Muscle of leg (tissue), 9 donors: ENCODE data around the gene PRSS22. TPM values are rescaled to one million over a fixed set of nuclear protein-coding genes. Genes with fewer than 3 reads are reported as not detected.

Experiments
- polyA plus RNA-seq, 8 donors: library from polyadenylated mRNA; unstranded; fragments of 120-200 nt; gene quantifications; one replicate each; pipeline versions ENCODE4 v1.2.1 to v1.2.3, GENCODE V29; 2013; ENCODE audit warnings: inconsistent platforms in 1 of 8, low replicate concordance in 1 of 8; ENCODE audit not compliant: insufficient read length in 8 of 8, insufficient read depth in 1 of 8
- total RNA-seq: library from RNA; stranded (reverse); fragments of 120-200 nt; gene quantifications from one replicate; pipeline ENCODE4 v1.2.4, GENCODE V29; 2013

Gene PRSS22
- total and polyA plus RNA-seq, 9 donors: 0.94 TPM; not detected in 7

Other genes with a start within 250 kb of the PRSS22 start
- gene KCTD5, start 175.6 kb downstream of the PRSS22 start, total RNA-seq: 15.6 TPM
- gene KCTD5, start 175.6 kb downstream of the PRSS22 start, polyA plus RNA-seq: 10 to 100 TPM; 20.7 to 27.1 (median 23.2) TPM
- 0.75 TPM for gene PRSS27, start 137.9 kb downstream of the PRSS22 start, total RNA-seq
- 1 to 10 TPM in 7 of 8 donors, under 1 TPM in 1; 0.92 to 1.8 (median 1.6) TPM for gene PRSS27, start 137.9 kb downstream of the PRSS22 start, polyA plus RNA-seq
- gene SRRM2, start 105.5 kb downstream of the PRSS22 start, total RNA-seq: 103 TPM
- 100 to 1,000 TPM; 377 to 610 (median 519) TPM for gene SRRM2, start 105.5 kb downstream of the PRSS22 start, polyA plus RNA-seq
- 218 TPM for gene ELOB, start 80.9 kb downstream of the PRSS22 start, total RNA-seq
- gene ELOB, start 80.9 kb downstream of the PRSS22 start, polyA plus RNA-seq: 100 to 1,000 TPM; 162 to 228 (median 189) TPM
- gene PRSS33, start 70.6 kb downstream of the PRSS22 start, total RNA-seq: not detected
- gene PRSS33, start 70.6 kb downstream of the PRSS22 start, polyA plus RNA-seq: not detected
- not detected for gene PRSS41, start 59.7 kb downstream of the PRSS22 start, total RNA-seq
- not detected for gene PRSS41, start 59.7 kb downstream of the PRSS22 start, polyA plus RNA-seq
- gene PRSS21, start 40.9 kb downstream of the PRSS22 start, total RNA-seq: not detected
- under 1 TPM in 2 of 8 donors, not detected in 6; 0.20 to 0.30 TPM for gene PRSS21, start 40.9 kb downstream of the PRSS22 start, polyA plus RNA-seq
- 0.49 TPM for gene ZG16B, start 27.9 kb downstream of the PRSS22 start, total RNA-seq
- under 1 TPM in 7 of 8 donors, not detected in 1; 0.28 to 0.61 (median 0.38) TPM for gene ZG16B, start 27.9 kb downstream of the PRSS22 start, polyA plus RNA-seq
- gene FLYWCH2, start 25.0 kb upstream of the PRSS22 start, total RNA-seq: 22.0 TPM
- gene FLYWCH2, start 25.0 kb upstream of the PRSS22 start, polyA plus RNA-seq: 10 to 100 TPM; 13.8 to 23.3 (median 21.4) TPM
- gene FLYWCH1, start 53.8 kb upstream of the PRSS22 start, total RNA-seq: 7.8 TPM
- gene FLYWCH1, start 53.8 kb upstream of the PRSS22 start, polyA plus RNA-seq: 10 to 100 TPM; 13.9 to 28.5 (median 17.7) TPM
- 5.6 TPM for gene KREMEN2, start 106.1 kb upstream of the PRSS22 start, total RNA-seq
- 10 to 100 TPM in 3 of 8 donors, 1 to 10 TPM in 5; 3.5 to 22.0 (median 9.1) TPM for gene KREMEN2, start 106.1 kb upstream of the PRSS22 start, polyA plus RNA-seq
- gene PAQR4, start 111.2 kb upstream of the PRSS22 start, total RNA-seq: 4.3 TPM
- gene PAQR4, start 111.2 kb upstream of the PRSS22 start, polyA plus RNA-seq: 10 to 100 TPM in 1 of 8 donors, 1 to 10 TPM in 7; 6.0 to 14.4 (median 9.3) TPM
- 3.6 TPM for gene PKMYT1, start 122.3 kb upstream of the PRSS22 start, total RNA-seq
- gene PKMYT1, start 122.3 kb upstream of the PRSS22 start, polyA plus RNA-seq: 10 to 100 TPM; 10.4 to 19.4 (median 14.2) TPM
- gene CLDN9, start 154.8 kb upstream of the PRSS22 start, total RNA-seq: 0.40 TPM
- gene CLDN9, start 154.8 kb upstream of the PRSS22 start, polyA plus RNA-seq: 1 to 10 TPM in 5 of 8 donors, under 1 TPM in 3; 0.36 to 3.0 (median 1.5) TPM
- 0.09 TPM for gene CLDN6, start 160.0 kb upstream of the PRSS22 start, total RNA-seq
- 1 to 10 TPM in 2 of 8 donors, under 1 TPM in 5, not detected in 1; 0.16 to 4.6 (median 0.43) TPM for gene CLDN6, start 160.0 kb upstream of the PRSS22 start, polyA plus RNA-seq
- 39.8 TPM for gene TNFRSF12A, start 162.2 kb upstream of the PRSS22 start, total RNA-seq
- 10 to 100 TPM; 26.4 to 65.2 (median 42.8) TPM for gene TNFRSF12A, start 162.2 kb upstream of the PRSS22 start, polyA plus RNA-seq
- gene HCFC1R1, start 165.8 kb upstream of the PRSS22 start, total RNA-seq: 77.9 TPM
- gene HCFC1R1, start 165.8 kb upstream of the PRSS22 start, polyA plus RNA-seq: 100 to 1,000 TPM in 2 of 8 donors, 10 to 100 TPM in 6; 68.0 to 138 (median 91.4) TPM
- gene THOC6, start 165.9 kb upstream of the PRSS22 start, total RNA-seq: 15.0 TPM
- gene THOC6, start 165.9 kb upstream of the PRSS22 start, polyA plus RNA-seq: 10 to 100 TPM; 19.6 to 25.5 (median 22.0) TPM
- gene BICDL2, start 178.8 kb upstream of the PRSS22 start, total RNA-seq: not detected
- under 1 TPM in 5 of 8 donors, not detected in 3; 0.02 to 0.66 (median 0.23) TPM for gene BICDL2, start 178.8 kb upstream of the PRSS22 start, polyA plus RNA-seq
- 0.58 TPM for gene MMP25, start 188.4 kb upstream of the PRSS22 start, total RNA-seq
- gene MMP25, start 188.4 kb upstream of the PRSS22 start, polyA plus RNA-seq: 1 to 10 TPM; 1.4 to 3.0 (median 1.8) TPM
- 50.2 TPM for gene IL32, start 207.5 kb upstream of the PRSS22 start, total RNA-seq
- gene IL32, start 207.5 kb upstream of the PRSS22 start, polyA plus RNA-seq: 100 to 1,000 TPM in 6 of 8 donors, 10 to 100 TPM in 2; 28.9 to 166 (median 119) TPM
- gene ZSCAN10, start 241.1 kb upstream of the PRSS22 start, total RNA-seq: 0.13 TPM
- gene ZSCAN10, start 241.1 kb upstream of the PRSS22 start, polyA plus RNA-seq: under 1 TPM in 6 of 8 donors, not detected in 2; 0.12 to 0.44 (median 0.18) TPM